Stimulated activated CD8-positive, alpha-beta memory T cell treated with anti-CD3 and anti-CD28 coated beads, Interleukin-7, amount 100 ng/mL, for 24 hours (primary cell): Measurements from ENCODE around the gene ADGRL4.
"Not testable (repeated sequence)": the region's sequence is repeated elsewhere in the genome, so short reads cannot be mapped to it uniquely, and the experiment has no call there.

Source experiments
- DNase-seq: peaks from one replicate; pipeline ENCODE4 v3.0.0-alpha.2; 2020; ENCODE audit warnings: low read depth

Gene ADGRL4

GRCh38 chr1:79006564-79006963 is at the start of gene ADGRL4:
Gene ADGRL4, minus strand, starts transcription at chr1:79006730. Its CDS starts 76 bp downstream, at chr1:79006654.
- DNase-seq = no peak

- DNase-seq = no peak
Observed at GRCh38 chr1:79055856-79056255, 49.3 kb upstream of the ADGRL4 start.

GRCh38 chr1:79052829-79053449 is 46.4 kb upstream of the ADGRL4 start:
- DNase-seq = no peak

- DNase-seq = no peak
Observed at GRCh38 chr1:79044974-79045650, 38.6 kb upstream of the ADGRL4 start.

GRCh38 chr1:79043506-79043905 is 37.0 kb upstream of the ADGRL4 start:
- DNase-seq = no peak

- no peak for DNase-seq
Observed at GRCh38 chr1:79042539-79042938, 36.0 kb upstream of the ADGRL4 start.

- DNase-seq = no peak
Observed at GRCh38 chr1:79042117-79042516, 35.6 kb upstream of the ADGRL4 start.

GRCh38 chr1:79041666-79042065 is 35.1 kb upstream of the ADGRL4 start:
- DNase-seq = no peak

- no peak for DNase-seq
Observed at GRCh38 chr1:79040424-79041082, 34.0 kb upstream of the ADGRL4 start.

GRCh38 chr1:79037085-79037484 is 30.6 kb upstream of the ADGRL4 start:
- no peak for DNase-seq

GRCh38 chr1:79012500-79012899 is 6.0 kb upstream of the ADGRL4 start:
- no peak for DNase-seq

GRCh38 chr1:79010589-79010988 is 4.1 kb upstream of the ADGRL4 start:
- DNase-seq = no peak

- DNase-seq = no peak
Observed at GRCh38 chr1:79005945-79006344, 585 bp downstream of the ADGRL4 start.

GRCh38 chr1:79004916-79005315 is 1.6 kb downstream of the ADGRL4 start:
- no peak for DNase-seq

GRCh38 chr1:78996791-78997190 is 9.7 kb downstream of the ADGRL4 start:
- no peak for DNase-seq

- no peak for DNase-seq
Observed at GRCh38 chr1:78987042-78987441, 19.5 kb downstream of the ADGRL4 start.

- no peak for DNase-seq
Observed at GRCh38 chr1:78980511-78980910, 26.0 kb downstream of the ADGRL4 start.

GRCh38 chr1:78972723-78973122 is 33.8 kb downstream of the ADGRL4 start:
- DNase-seq = no peak

GRCh38 chr1:78967091-78967490 is 39.4 kb downstream of the ADGRL4 start:
- not testable (repeated sequence) for DNase-seq

GRCh38 chr1:78958711-78959110 is 47.8 kb downstream of the ADGRL4 start:
- no peak for DNase-seq

- no peak for DNase-seq
Observed at GRCh38 chr1:78950826-78951225, 55.7 kb downstream of the ADGRL4 start.

- DNase-seq = no peak
Observed at GRCh38 chr1:78949227-78949626, 57.3 kb downstream of the ADGRL4 start.

- no peak for DNase-seq
Observed at GRCh38 chr1:78919150-78919549, 87.4 kb downstream of the ADGRL4 start.
